Right atrium auricular region (tissue), 2 donors: Measurements from ENCODE around the gene ITPK1. TPM values are rescaled to one million over a fixed set of nuclear protein-coding genes. Genes with fewer than 3 reads are reported as not detected.

Experiments
- DNase-seq: peaks from one replicate; pipeline ENCODE4 v3.0.0-alpha.2; 2019; ENCODE audit warnings: low spot score
- H3K27ac ChIP-seq, 2 donors: fragments of 200-600 bp; sonication (generic); 1 replicate in 1 of 2; 2 replicates in 1 of 2; pipeline ENCODE4 v1.5.1; 2016 to 2019
- H3K27me3 ChIP-seq, 2 donors: fragments of 200-600 bp; sonication (generic); one replicate each; pipeline versions ENCODE4 v1.5.1 to v1.6.0; 2017 to 2019
- H3K36me3 ChIP-seq: fragments of 200-600 bp; sonication (generic); one replicate; pipeline ENCODE4 v1.5.1; 2016
- H3K4me1 ChIP-seq, 2 donors: fragments of 200-600 bp; sonication (generic); one replicate each; pipeline versions ENCODE4 v1.5.1 to v1.6.0; 2017 to 2019
- H3K4me3 ChIP-seq, 2 donors: fragments of 200-600 bp; sonication (generic); 1 replicate in 1 of 2; 2 replicates in 1 of 2; pipeline ENCODE4 v1.5.1; 2017 to 2019; ENCODE audit warnings: mild to moderate bottlenecking in 1 of 2, moderate library complexity in 1 of 2
- H3K9me3 ChIP-seq, 2 donors: fragments of 200-600 bp; sonication (generic); one replicate each; pipeline ENCODE4 v1.5.1; 2019
- total RNA-seq, 2 donors: library from RNA; depleted of rRNA; stranded (reverse); fragments of >200 nt; gene quantifications; one replicate each; pipeline ENCODE4 v1.1.0, GENCODE V29; 2016
- TF ChIP-seq, protein P1 (sequence below), 2 donors: fragments of 200-600 bp; sonication (generic); IDR thresholded peaks; one replicate each; pipeline ENCODE4 v1.5.1; 2019; ENCODE audit warnings: antibody characterized with exemption in 2 of 2

The ITPK1 gene
- total RNA-seq, 2 donors from 2014 or later, result 58.3 to 76.0 TPM

DNA sequence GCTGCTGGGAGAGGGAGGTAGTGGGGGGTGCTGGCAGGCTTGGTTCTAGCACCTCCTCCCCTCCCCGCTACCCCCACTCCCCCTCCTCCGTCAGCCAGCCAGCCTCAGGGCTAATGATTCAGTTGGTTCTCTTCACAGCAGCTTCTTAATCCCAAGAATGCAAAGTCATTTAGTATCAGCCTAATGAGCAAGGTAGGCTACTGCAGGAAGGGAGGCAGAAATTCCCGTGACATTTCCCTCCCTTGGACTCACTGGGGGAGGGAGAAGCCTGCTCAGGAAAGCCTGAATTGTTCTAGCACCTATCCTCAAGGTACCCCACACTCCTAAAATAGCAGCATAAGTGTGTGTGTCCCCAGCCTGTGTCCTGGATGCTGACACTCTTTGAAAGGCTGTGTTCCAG, 29.8 kb downstream of the ITPK1 start:
- Histone ChIP-seq H3K27ac (peak overlapping the region; percentile 70 to 72), H3K27me3 (no peaks in the 10 kb centered on the region), H3K36me3 (no peaks in the 10 kb centered on the region), H3K4me1 (peaks cover 0 to 78% of the 10 kb centered on the region in 2 donors), H3K4me3 (no peak overlapping the region), H3K9me3 (no peaks in the 10 kb centered on the region)
- no peak for DNase-seq
- TF ChIP-seq, protein P1, sequence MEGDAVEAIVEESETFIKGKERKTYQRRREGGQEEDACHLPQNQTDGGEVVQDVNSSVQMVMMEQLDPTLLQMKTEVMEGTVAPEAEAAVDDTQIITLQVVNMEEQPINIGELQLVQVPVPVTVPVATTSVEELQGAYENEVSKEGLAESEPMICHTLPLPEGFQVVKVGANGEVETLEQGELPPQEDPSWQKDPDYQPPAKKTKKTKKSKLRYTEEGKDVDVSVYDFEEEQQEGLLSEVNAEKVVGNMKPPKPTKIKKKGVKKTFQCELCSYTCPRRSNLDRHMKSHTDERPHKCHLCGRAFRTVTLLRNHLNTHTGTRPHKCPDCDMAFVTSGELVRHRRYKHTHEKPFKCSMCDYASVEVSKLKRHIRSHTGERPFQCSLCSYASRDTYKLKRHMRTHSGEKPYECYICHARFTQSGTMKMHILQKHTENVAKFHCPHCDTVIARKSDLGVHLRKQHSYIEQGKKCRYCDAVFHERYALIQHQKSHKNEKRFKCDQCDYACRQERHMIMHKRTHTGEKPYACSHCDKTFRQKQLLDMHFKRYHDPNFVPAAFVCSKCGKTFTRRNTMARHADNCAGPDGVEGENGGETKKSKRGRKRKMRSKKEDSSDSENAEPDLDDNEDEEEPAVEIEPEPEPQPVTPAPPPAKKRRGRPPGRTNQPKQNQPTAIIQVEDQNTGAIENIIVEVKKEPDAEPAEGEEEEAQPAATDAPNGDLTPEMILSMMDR (IDR thresholded peaks at IDR 0.05), result no peak

DNA sequence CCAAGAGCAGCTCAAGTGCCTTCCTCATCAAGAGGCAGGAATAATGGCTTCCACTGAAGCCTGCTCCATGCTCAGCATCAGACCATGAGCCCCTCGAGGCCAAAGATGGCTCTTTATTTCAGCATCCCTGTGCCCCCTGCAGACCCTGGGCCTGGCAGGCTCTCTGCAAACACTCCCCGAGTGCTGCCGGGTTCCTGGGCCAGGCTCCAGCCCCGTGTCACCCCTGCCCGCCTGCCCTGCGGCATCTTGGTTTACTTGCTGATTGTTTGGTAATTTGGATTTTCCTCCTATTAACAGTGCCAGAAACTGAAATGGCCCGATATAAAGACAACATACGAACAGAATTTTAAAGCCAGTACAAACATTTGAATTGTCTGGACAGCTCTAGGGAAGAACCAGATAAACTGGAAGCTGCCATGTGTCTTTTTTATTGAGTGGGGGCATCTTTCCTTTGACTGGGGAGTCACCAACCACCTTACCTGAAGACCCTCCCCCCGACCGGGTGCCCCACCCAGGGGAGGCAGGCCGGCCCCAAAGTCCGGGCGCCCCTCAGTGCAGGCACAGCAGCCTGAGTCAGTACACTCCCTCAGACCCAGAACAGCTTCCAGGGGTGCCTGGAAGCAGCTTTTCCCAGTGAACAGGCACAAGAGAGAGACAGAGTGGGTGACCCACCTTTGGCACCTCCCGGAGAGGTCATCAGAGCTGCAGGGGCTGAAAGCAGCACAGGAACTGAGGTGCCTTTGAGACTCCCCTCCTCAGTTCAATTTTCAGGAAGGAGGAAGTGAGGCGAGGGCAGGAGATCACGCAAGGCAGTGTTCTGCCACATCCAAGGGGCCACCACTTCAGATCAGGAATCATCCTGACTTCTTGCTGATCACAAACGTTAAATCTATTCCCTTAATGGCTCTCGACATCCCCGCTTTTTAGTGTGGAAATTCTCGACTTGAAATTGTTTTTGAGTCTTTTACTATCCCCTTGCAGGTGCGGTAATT, 30.6 kb downstream of the ITPK1 start:
- Histone ChIP-seq H3K4me1 (peaks cover 0 to 70% of the 10 kb centered on the region in 2 donors), H3K27ac (peak overlapping the region; percentile 70 to 72), H3K36me3 (no peaks in the 10 kb centered on the region), H3K9me3 (no peaks in the 10 kb centered on the region), H3K4me3 (no peak overlapping the region), H3K27me3 (no peaks in the 10 kb centered on the region)
- TF ChIP-seq, protein P1 (IDR thresholded peaks at IDR 0.05), result no peak
- no peak for DNase-seq

DNA sequence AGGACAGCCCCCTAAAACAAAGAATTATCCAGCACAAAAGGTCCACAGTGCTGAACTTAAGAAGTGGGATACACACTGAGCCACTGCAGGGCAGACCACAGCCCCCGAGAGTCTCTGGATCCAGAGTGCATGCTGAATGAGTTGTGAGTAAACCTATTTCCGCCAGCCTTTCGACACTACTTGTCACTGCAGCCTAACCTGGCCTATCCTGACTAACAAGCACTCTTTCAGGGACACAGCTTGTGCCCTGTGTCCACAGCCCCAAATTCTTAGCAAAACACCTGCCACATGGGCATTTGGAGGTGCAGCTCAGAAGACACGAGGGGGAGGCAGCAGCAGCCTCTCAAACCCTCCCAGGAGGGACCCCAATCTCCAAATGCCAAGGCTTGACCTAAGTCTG, 31.3 kb downstream of the ITPK1 start:
- no peak overlapping the region for H3K4me3 ChIP-seq
- no peaks in the 10 kb centered on the region for H3K36me3 ChIP-seq
- H3K27ac ChIP-seq, result peak overlapping the region in 1 of 2 donors; percentile 72
- H3K4me1 ChIP-seq, result peaks cover 0 to 63% of the 10 kb centered on the region in 2 donors
- no peaks in the 10 kb centered on the region for H3K27me3 ChIP-seq
- no peak for DNase-seq
- no peaks in the 10 kb centered on the region for H3K9me3 ChIP-seq
- TF ChIP-seq, protein P1 (IDR thresholded peaks at IDR 0.05), result no peak

DNA sequence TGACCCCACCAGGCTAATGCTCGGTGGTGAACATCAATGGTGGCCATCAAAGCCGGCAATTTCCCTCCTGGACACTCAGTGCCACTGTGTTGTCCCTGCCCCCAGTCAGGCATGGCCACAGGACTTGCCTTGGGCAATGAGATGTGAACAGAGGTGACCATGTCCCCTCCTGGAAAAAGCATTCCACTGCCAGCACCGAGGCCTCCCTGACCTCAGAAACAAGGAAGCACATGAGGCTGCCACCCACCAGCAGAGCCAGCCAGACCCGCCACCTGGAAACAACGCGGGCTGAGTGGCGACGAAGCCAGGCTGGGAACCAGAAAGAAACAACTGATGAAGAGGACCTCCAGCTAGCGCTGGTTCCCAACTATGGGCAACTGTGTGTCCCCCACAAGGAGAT, 31.8 kb downstream of the ITPK1 start:
- Histone ChIP-seq H3K27me3 (no peaks in the 10 kb centered on the region), H3K36me3 (no peaks in the 10 kb centered on the region), H3K9me3 (no peaks in the 10 kb centered on the region), H3K4me1 (peaks cover 0 to 61% of the 10 kb centered on the region in 2 donors), H3K4me3 (no peak overlapping the region), H3K27ac (peak overlapping the region in 1 of 2 donors; percentile 60)
- TF ChIP-seq, protein P1 (IDR thresholded peaks at IDR 0.05), result no peak
- DNase-seq, result no peak

DNA sequence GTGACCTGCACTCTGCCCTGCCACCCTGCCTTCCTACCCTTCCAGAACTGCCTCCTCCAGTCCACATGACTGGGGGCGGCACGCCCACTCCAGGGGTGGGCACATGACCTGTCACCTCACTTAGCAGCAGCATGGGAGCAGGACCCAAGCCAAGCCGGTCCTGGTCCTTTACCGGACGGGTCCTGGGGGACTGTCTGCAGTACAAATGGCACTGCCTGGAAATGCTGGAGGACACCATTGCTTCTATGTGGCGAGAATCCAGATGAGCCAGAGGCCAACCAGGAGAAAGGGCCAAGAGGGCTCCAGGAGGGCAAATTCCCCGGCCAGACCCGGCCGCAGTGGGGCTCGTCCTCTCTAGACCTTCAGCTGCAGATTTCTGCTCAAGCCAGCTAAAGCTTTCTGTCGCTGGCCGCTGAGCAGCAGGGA, 33.1 kb downstream of the ITPK1 start:
- H3K27me3 ChIP-seq, result no peaks in the 10 kb centered on the region
- H3K9me3 ChIP-seq, result no peaks in the 10 kb centered on the region
- peaks cover 0 to 68% of the 10 kb centered on the region in 2 donors for H3K4me1 ChIP-seq
- H3K27ac ChIP-seq, result peak overlapping the region; percentile 43 to 60
- no peak overlapping the region for H3K4me3 ChIP-seq
- TF ChIP-seq, protein P1 (IDR thresholded peaks at IDR 0.05), result no peak
- DNase-seq, result no peak
- H3K36me3 ChIP-seq, result no peaks in the 10 kb centered on the region
